ENCODE measurements around the gene LRRC28.

LRRC28 gene

GRCh38 chr15:99341786-99342185 lies 90.5 kb downstream of the LRRC28 start:
- no peak for DNase-seq (ENCODE audit: low read depth in 2 of 2)

- DNase-seq (ENCODE audit: low read depth in 2 of 2) = no peak
These were observed 91.9 kb downstream of the LRRC28 start for GRCh38 chr15:99343208-99343607.

- DNase-seq (ENCODE audit: low read depth in 2 of 2) = peak in 1 of 2 experiments; percentile 2
These were observed 92.7 kb downstream of the LRRC28 start for GRCh38 chr15:99343881-99344551.

GRCh38 chr15:99344639-99345038 lies 93.4 kb downstream of the LRRC28 start:
- DNase-seq (ENCODE audit: low read depth in 2 of 2) = no peak

- no peak for DNase-seq (ENCODE audit: low read depth in 2 of 2)
These were observed 94.0 kb downstream of the LRRC28 start for GRCh38 chr15:99345242-99345641.

- DNase-seq (ENCODE audit: low read depth in 2 of 2) = no peak
These were observed 94.7 kb downstream of the LRRC28 start for GRCh38 chr15:99345832-99346462.

- no peak for DNase-seq (ENCODE audit: low read depth in 2 of 2)
These were observed 96.3 kb downstream of the LRRC28 start for GRCh38 chr15:99347574-99347973.

GRCh38 chr15:99348412-99348811 lies 97.1 kb downstream of the LRRC28 start:
- no peak for DNase-seq (ENCODE audit: low read depth in 2 of 2)

GRCh38 chr15:99350408-99350807 lies 99.1 kb downstream of the LRRC28 start:
- DNase-seq (ENCODE audit: low read depth in 2 of 2) = no peak

- no peak for DNase-seq (ENCODE audit: low read depth in 2 of 2)
These were observed 108.5 kb downstream of the LRRC28 start for GRCh38 chr15:99359769-99360168.

GRCh38 chr15:99361545-99362185 lies 110.4 kb downstream of the LRRC28 start:
- DNase-seq (ENCODE audit: low read depth in 2 of 2) = no peak

GRCh38 chr15:99365242-99365641 lies 114.0 kb downstream of the LRRC28 start:
- DNase-seq (ENCODE audit: low read depth in 2 of 2) = no peak

- no peak for DNase-seq (ENCODE audit: low read depth in 2 of 2)
These were observed 114.7 kb downstream of the LRRC28 start for GRCh38 chr15:99366013-99366412.

GRCh38 chr15:99368743-99369142 lies 117.5 kb downstream of the LRRC28 start:
- DNase-seq (ENCODE audit: low read depth in 2 of 2) = no peak

GRCh38 chr15:99369196-99369595 lies 117.9 kb downstream of the LRRC28 start:
- no peak for DNase-seq (ENCODE audit: low read depth in 2 of 2)

GRCh38 chr15:99371180-99372103 lies 120.2 kb downstream of the LRRC28 start:
- no peak for DNase-seq (ENCODE audit: low read depth in 2 of 2)

GRCh38 chr15:99385005-99385669 lies 133.9 kb downstream of the LRRC28 start:
- DNase-seq (ENCODE audit: low read depth in 2 of 2) = no peak

GRCh38 chr15:99385865-99386264 lies 134.6 kb downstream of the LRRC28 start:
- no peak for DNase-seq (ENCODE audit: low read depth in 2 of 2)

- no peak for DNase-seq (ENCODE audit: low read depth in 2 of 2)
These were observed 135.1 kb downstream of the LRRC28 start for GRCh38 chr15:99386391-99386790.

GRCh38 chr15:99387421-99388168 lies 136.3 kb downstream of the LRRC28 start:
- DNase-seq (ENCODE audit: low read depth in 2 of 2) = no peak

GRCh38 chr15:99390667-99391066 lies 139.4 kb downstream of the LRRC28 start:
- DNase-seq (ENCODE audit: low read depth in 2 of 2) = no peak
